ENCODE results near the gene ALX1.

DNA sequence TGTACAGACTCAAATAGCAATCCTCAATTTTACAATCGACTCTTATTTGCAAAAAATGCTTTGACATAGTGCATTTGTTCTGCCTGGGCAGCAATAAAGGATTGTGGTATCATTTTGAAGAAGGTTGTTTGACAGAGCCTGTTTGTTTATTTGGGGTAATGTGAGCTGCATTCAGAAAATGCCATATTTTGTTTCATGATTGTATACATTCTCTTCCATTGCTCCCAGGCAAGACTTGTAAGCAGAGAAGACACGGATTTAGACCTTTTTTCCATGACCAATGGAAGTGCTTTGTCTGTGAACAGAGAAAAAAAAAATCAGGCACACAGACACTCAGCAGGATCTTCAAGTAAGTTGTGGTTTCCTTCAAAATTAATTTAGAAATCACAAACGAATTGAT, 35.5 kb upstream of the ALX1 start:
- TF ChIP-seq, protein P1, sequence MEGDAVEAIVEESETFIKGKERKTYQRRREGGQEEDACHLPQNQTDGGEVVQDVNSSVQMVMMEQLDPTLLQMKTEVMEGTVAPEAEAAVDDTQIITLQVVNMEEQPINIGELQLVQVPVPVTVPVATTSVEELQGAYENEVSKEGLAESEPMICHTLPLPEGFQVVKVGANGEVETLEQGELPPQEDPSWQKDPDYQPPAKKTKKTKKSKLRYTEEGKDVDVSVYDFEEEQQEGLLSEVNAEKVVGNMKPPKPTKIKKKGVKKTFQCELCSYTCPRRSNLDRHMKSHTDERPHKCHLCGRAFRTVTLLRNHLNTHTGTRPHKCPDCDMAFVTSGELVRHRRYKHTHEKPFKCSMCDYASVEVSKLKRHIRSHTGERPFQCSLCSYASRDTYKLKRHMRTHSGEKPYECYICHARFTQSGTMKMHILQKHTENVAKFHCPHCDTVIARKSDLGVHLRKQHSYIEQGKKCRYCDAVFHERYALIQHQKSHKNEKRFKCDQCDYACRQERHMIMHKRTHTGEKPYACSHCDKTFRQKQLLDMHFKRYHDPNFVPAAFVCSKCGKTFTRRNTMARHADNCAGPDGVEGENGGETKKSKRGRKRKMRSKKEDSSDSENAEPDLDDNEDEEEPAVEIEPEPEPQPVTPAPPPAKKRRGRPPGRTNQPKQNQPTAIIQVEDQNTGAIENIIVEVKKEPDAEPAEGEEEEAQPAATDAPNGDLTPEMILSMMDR (IDR thresholded peaks at IDR 0.05 in 2 of 3, conservative IDR thresholded peaks at IDR 0.05 in 1 of 3; ENCODE audit: insufficient read depth in 2 of 3, low read depth in 1 of 3, low read length in 3 of 3), result no peak
- TF ChIP-seq, protein P2, sequence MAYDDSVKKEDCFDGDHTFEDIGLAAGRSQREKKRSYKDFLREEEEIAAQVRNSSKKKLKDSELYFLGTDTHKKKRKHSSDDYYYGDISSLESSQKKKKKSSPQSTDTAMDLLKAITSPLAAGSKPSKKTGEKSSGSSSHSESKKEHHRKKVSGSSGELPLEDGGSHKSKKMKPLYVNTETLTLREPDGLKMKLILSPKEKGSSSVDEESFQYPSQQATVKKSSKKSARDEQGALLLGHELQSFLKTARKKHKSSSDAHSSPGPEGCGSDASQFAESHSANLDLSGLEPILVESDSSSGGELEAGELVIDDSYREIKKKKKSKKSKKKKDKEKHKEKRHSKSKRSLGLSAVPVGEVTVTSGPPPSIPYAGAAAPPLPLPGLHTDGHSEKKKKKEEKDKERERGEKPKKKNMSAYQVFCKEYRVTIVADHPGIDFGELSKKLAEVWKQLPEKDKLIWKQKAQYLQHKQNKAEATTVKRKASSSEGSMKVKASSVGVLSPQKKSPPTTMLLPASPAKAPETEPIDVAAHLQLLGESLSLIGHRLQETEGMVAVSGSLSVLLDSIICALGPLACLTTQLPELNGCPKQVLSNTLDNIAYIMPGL (CRISPR knock-in tag; IDR thresholded peaks at IDR 0.05), result no peak
- TF ChIP-seq SRSF1 (IDR thresholded peaks at IDR 0.05; ENCODE audit: low read depth, low read length) (no peak), SETDB1 (IDR thresholded peaks at IDR 0.05; ENCODE audit: low read length) (no peak), TAF15 (IDR thresholded peaks at IDR 0.05; ENCODE audit: low read depth, low read length) (no peak), TAL1 (IDR thresholded peaks at IDR 0.05) (no peak), RAD21 (CRISPR knock-in tag; conservative IDR thresholded peaks at IDR 0.05 in 1 of 2, IDR thresholded peaks at IDR 0.05 in 1 of 2) (no peak), YY1 (IDR thresholded peaks at IDR 0.05; ENCODE audit: borderline replicate concordance in 1 of 3, control insufficient read depth in 1 of 3, extremely low read depth in 1 of 3, insufficient read depth in 3 of 3, insufficient read length in 1 of 3, insufficient replicate concordance in 2 of 3, low read depth in 1 of 3, low read length in 2 of 3) (no peak), RNF2 (IDR thresholded peaks at IDR 0.05) (no peak), ILF3 (IDR thresholded peaks at IDR 0.05; ENCODE audit: borderline replicate concordance) (no peak)
- TF ChIP-seq, protein P3, sequence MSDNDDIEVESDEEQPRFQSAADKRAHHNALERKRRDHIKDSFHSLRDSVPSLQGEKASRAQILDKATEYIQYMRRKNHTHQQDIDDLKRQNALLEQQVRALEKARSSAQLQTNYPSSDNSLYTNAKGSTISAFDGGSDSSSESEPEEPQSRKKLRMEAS (CRISPR knock-in tag; IDR thresholded peaks at IDR 0.05), result no peak
- TF ChIP-seq, protein P4, sequence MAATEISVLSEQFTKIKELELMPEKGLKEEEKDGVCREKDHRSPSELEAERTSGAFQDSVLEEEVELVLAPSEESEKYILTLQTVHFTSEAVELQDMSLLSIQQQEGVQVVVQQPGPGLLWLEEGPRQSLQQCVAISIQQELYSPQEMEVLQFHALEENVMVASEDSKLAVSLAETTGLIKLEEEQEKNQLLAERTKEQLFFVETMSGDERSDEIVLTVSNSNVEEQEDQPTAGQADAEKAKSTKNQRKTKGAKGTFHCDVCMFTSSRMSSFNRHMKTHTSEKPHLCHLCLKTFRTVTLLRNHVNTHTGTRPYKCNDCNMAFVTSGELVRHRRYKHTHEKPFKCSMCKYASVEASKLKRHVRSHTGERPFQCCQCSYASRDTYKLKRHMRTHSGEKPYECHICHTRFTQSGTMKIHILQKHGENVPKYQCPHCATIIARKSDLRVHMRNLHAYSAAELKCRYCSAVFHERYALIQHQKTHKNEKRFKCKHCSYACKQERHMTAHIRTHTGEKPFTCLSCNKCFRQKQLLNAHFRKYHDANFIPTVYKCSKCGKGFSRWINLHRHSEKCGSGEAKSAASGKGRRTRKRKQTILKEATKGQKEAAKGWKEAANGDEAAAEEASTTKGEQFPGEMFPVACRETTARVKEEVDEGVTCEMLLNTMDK (IDR thresholded peaks at IDR 0.05; ENCODE audit: borderline replicate concordance, insufficient read depth, low read depth, low read length, poor library complexity, severe bottlenecking), result no peak
